Stimulated activated CD8-positive, alpha-beta memory T cell treated with anti-CD3 and anti-CD28 coated beads, Interleukin-4, amount 100 ng/mL, for 48 hours (primary cell): ENCODE results near the gene GPR152.
"Not testable (repeated sequence)": the region's sequence is repeated elsewhere in the genome, so short reads cannot be mapped to it uniquely, and the experiment has no call there.

Experiments
- DNase-seq: peaks from one replicate; pipeline ENCODE4 v3.0.0-alpha.2; 2020

Gene GPR152

DNA sequence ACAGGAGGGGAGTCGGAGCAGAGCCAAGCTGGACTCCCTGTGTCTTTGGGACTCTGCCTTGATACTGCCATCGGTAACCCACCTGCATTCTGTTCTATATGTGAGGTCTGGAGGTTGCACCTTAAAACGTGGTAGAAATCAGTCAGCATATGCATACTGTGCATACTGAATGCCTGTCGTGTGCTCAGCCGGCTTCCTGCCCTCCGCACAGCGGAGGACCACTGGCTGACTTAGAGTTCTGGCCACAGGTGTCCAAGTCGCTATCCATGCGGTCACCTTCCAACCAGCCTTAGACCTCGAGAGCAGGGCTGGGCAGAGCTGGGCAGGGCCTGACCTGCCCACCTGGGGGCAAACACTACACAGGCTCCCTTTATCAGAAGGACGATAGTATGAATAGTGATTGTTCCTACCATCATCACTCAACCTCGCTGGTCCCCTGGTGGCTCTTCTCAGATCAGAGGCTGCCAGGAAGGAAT lies 44.8 kb downstream of the GPR152 start:
- DNase-seq: no peak

DNA sequence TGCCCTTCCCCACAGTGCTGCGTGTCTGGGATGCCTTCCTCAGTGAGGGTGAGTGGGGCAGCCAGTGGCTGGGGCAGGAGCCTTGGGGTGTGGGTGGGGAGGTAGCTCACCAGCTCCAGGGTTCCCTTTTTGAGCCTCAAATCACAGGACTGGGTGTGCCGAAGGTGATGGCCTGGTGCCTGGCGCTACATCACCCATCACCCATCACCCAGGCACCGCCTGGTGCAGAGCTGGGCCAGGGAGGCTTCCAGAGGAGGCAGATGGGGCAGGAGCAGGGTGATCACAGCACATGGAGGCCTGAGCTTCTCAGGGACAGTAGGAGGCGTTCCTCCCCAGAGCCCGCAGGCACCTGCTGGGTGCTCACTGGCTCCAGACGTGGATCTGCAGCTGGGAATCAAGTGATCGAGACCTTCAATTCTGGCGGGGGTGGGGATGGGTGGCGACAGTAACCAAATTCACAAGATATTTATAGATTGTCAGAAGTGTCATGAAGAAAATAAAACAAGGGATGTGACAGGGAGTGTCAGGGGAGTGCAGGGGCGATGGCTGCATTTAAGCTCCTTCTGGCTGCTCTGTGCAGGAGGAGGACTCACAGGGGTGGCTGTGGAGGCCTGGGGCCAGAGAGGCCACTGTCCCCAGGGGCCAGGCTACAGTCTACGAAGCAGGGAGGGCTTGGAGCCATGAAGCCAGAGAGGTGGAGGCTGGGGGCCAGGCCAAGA lies 45.4 kb downstream of the GPR152 start:
- no peak for DNase-seq

DNA sequence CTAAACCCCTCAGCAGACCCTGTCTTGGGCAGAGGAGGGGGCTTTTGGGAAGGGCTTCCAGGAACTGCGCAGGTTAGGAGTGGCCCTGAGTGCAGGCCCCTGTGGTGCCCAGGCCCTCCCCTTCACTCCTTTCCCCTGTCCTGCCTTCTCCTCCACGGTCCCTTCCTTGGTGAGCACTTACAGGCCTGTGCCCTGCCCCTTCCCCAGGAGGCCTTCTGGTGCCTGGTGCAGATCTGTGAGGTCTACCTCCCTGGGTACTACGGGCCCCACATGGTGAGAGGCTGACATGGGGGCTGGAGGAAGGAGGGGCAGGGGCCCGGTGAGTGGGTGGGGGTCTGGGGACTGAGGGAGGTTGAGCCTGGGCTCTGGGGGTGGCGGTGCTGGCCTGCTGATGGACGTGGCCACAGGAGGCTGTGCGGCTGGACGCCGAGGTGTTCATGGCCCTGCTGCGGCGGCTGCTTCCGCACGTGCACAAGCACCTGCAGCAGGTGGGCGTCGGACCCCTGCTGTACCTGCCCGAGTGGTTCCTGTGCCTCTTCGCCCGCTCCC lies 46.0 kb downstream of the GPR152 start:
- no peak for DNase-seq

DNA sequence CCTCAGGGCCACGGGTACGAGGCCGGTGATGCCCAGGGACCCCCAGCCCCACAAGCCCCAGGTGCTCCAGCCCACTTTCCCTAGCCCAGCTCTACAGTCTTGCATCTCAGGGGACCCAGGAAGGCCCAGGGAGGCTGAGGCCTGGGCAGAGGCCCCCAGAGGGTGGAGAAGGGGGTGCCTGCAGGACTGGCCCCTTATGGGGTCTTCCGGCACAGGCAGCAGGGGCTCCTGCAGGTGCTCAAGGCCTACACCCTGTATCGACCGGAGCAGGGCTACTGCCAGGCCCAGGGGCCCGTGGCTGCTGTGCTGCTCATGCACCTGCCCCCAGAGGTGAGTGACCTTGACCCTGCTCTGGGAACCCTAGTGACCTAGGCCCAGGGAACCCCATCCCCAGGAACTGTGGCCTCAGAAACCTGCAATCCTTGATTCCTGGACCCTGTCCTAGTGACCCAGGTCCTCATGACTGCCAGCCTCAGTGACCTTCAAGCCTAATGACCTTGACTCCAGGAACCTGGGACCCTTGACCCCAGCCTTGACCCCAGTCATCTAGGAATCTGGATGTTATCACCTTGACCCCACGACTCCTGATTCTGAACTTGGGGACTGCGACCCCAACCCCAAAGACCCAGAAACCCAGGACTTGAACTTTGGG lies 46.7 kb downstream of the GPR152 start:
- no peak for DNase-seq

DNA sequence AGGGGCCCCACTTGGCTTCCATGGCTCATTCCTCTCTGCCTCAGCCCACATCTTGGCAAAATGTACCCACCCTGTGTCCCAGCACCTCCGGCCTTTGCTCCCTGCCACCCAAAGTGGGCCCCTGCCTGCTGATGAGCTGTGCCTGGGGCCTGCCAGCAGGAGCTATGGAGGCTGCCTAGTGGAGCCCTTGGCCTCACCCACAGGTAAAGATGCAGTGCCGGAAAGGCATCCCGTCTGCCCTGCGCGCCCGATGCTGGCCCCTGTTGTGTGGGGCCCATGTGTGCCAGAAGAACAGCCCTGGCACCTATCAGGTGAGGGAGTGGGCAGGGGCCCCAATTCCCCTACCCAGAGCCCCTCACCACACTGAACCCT lies 47.3 kb downstream of the GPR152 start:
- no peak for DNase-seq

DNA sequence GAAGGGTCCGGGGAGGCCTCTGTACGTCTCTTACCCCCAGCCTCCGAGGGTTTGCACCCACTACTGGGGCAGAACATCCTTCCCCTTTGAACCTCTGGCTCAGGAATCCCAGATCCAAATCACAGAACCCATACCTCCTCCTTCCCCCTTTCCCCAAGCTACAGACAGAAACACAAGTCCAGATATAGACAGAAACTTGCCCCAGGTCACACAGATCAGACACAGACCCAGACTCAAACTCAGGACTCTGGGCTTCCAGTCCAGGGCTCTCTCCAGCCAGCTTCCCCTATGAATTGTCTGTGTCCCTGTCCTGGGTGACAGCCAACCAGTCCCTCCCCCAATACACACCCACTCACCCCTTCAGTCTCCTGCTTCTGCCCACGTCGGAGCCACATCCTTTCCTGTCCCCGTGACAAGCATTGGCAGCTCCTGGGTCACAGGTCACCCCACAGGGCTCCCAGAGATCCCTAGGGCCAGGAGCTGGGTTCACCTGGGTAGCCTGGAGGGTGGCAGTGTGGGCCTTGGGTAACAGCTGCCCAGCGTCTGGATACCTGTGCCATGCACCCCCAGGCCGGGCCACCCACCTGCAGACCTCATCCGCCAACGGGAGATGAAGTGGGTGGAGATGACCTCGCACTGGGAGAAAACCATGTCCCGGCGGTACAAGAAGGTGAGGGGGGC lies 47.9 kb downstream of the GPR152 start:
- peak; percentile 71 for DNase-seq

DNA sequence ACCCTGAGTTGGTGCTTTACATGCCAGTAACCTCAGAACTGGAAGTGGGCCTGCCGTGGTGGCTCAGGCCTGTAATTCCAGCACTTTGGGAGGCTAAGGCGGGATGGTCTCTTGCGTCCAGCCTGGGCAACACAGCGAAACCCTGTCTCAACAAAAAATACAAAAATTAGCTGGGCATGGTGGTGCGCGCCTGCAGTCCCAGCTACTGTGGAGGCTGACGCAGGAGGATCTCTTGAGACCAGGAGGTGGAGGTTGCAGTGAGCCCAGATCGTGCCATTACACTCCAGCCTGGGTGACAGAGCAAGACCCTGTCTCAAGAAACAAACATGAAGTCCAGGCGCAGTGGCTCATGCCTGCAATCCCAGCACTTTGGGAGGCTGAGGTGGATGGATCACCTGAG lies 49.4 kb downstream of the GPR152 start:
- not testable (repeated sequence) for DNase-seq

DNA sequence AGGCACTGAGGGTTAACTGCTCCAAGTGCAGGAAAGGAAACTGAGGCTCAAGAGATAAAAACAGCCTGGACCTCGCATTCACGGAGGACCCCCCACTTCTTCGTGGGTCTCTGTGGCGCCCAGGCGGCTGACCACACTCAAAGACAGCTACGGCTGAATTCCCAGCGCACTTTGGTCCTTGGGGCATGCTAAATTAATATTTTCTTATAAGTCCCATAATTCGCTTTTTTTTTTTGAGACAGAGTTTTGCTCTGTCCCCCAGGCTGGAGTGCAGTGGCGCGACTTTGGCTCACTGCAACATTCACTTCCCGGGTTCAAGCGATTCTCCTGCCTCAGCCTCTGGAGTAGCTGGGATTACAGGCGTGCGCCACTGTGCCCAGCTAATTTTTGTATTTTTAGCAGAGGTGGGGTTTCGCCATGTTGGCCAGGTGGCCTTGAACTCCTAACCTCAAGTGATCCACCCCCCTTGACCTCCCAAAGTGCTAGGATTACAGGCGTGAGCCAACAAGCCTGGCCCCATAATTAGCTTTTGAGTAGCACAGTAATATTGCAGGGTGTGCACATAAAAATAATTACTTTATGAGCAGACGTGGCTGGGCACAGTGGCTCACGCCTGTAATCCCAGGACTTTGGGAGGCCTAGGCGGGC lies 50.2 kb downstream of the GPR152 start:
- not testable (repeated sequence) for DNase-seq

DNA sequence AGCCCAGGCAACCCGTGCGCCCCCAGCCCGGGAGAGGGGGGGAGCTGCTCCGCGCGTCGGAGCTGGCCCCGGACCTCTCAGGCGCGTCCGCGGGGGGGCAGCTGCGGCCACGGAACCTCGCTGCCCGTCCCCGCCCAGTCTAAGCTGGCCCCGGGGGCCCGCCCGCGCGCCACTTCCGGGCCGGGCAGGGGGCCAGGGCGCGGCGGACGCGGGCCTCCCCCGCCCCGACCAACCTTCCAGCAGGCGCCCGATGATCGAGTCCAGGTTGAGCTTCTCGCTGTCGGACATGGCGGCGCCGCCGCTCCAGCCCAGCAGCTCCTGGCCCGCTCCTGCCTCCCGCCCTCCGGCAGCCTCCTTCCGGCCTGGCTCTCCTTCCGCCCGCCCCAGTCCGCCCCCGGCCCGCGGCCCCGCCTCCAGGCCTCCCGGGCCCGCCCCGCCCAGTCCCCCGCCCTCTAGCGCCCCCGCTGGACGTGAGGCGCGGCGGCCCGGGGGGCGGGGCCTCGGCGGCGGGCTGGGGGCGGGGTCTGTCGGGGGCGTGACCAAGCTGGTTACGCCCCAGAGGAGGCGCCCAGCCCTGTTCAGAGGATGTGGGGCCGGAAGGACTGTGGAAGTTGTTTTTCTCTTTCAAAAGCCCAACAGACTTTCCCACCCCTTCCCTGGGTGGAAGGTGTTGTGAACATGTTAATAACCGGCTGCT lies 50.9 kb downstream of the GPR152 start, which contains the start of gene PPP1CA:
PPP1CA (minus strand) TSS at position 364 of the 697 bp plus-strand sequence; CDS start at position 288, 76 bp downstream.
- peak; percentile 92 for DNase-seq
